H1 (cell line): Measurements from ENCODE around the gene NDUFS3.

Experiments used
- ASH2L ChIP-seq: fragments of 200-600, 300-600 bp; sonication (generic); IDR thresholded peaks from one replicate; pipeline ENCODE4 v1.7.1; 2017; ENCODE audit warnings: low read length
- ATF2 ChIP-seq: IDR thresholded peaks from 2 replicates; pipeline ENCODE4 v1.6.1; 2012; ENCODE audit warnings: low read length, inconsistent platforms
- BACH1 ChIP-seq: IDR thresholded peaks from 2 replicates; pipeline ENCODE4 v1.6.1; 2012; ENCODE audit warnings: low read length, improper control_type of control experiment
- CTCF ChIP-seq, 3 experiments: IDR thresholded peaks; 1 replicate in 2 of 3; 2 replicates in 1 of 3; pipeline versions ENCODE4 v1.5.1 to v1.6.1; 2011; ENCODE audit warnings: low read length in 3 of 3, mild to moderate bottlenecking in 3 of 3, inconsistent platforms in 2 of 3, low read depth in 1 of 3, moderate library complexity in 1 of 3; ENCODE audit not compliant: insufficient read depth in 1 of 3; ENCODE audit errors: control extremely low read depth in 1 of 3
- EGR1 ChIP-seq: IDR thresholded peaks from 2 replicates; pipeline ENCODE4 v1.6.1; 2011; ENCODE audit warnings: low read depth, low read length, borderline replicate concordance
- EP300 ChIP-seq, 2 experiments: IDR thresholded peaks; 1 replicate in 1 of 2; 2 replicates in 1 of 2; pipeline ENCODE4 v1.6.1; 2011 to 2012; ENCODE audit warnings: low read depth in 2 of 2, low read length in 2 of 2, mild to moderate bottlenecking in 2 of 2, borderline replicate concordance in 1 of 2, inconsistent platforms in 1 of 2, moderate library complexity in 1 of 2
- EZH2 ChIP-seq: fragments of 200-600 bp; sonication (generic); IDR thresholded peaks from 2 replicates; pipeline ENCODE4 v1.7.1; 2012; ENCODE audit warnings: low read depth, mild to moderate bottlenecking, moderate library complexity, low read length, inconsistent platforms; ENCODE audit not compliant: severe bottlenecking
- POLR2AphosphoS5 ChIP-seq: IDR thresholded peaks from 2 replicates; pipeline ENCODE4 v1.6.1; 2011; ENCODE audit warnings: low read depth, low read length
- SIN3A ChIP-seq, 2 experiments: IDR thresholded peaks in 1 of 2; conservative IDR thresholded peaks in 1 of 2; 2 replicates each; pipeline ENCODE4 v1.6.1; 2011 to 2012; ENCODE audit warnings: low read length in 2 of 2, improper control_type of control experiment in 1 of 2, low read depth in 1 of 2, mild to moderate bottlenecking in 1 of 2
- SP1 ChIP-seq: IDR thresholded peaks from 2 replicates; pipeline ENCODE4 v1.6.1; 2011; ENCODE audit warnings: low read depth, low read length
- SRF ChIP-seq: IDR thresholded peaks from 2 replicates; pipeline ENCODE4 v1.6.1; 2011; ENCODE audit warnings: mild to moderate bottlenecking, low read depth, low read length, moderate library complexity
- TAF1 ChIP-seq: IDR thresholded peaks from 2 replicates; pipeline ENCODE4 v1.6.1; 2011; ENCODE audit warnings: mild to moderate bottlenecking, low read depth, low read length
- ZNF274 ChIP-seq: IDR thresholded peaks from 2 replicates; pipeline ENCODE4 v1.7.0; 2012; ENCODE audit warnings: low read length, borderline replicate concordance; ENCODE audit errors: extremely low read depth

GRCh38 chr11:47595967-47596366, 17.1 kb downstream of the NDUFS3 start:
- no peak for TF ChIP-seq CTCF (IDR thresholded peaks at IDR 0.05; ENCODE audit: control extremely low read depth in 1 of 3, insufficient read depth in 1 of 3, low read depth in 1 of 3, low read length in 3 of 3)
- TF ChIP-seq ZNF274, result no peak
- TF ChIP-seq SRF, result no peak
- TF ChIP-seq SIN3A (conservative IDR thresholded peaks at IDR 0.05 in 1 of 2, IDR thresholded peaks at IDR 0.05 in 1 of 2; ENCODE audit: low read depth in 1 of 2, low read length in 2 of 2), result no peak
- TF ChIP-seq EZH2, result no peak
- no peak for TF ChIP-seq EGR1
- TF ChIP-seq EP300 (IDR thresholded peaks at IDR 0.05; ENCODE audit: borderline replicate concordance in 1 of 2, low read depth in 2 of 2, low read length in 2 of 2), result no peak
- TF ChIP-seq ATF2, result no peak
- TF ChIP-seq SP1, result no peak
- TF ChIP-seq BACH1, result no peak
- TF ChIP-seq ASH2L, result no peak
- TF ChIP-seq POLR2AphosphoS5, result no peak
- no peak for TF ChIP-seq TAF1
